ENCODE measurements around the gene FBN1. TPM values are rescaled to one million over a fixed set of nuclear protein-coding genes. Genes with fewer than 3 reads are reported as not detected.

The FBN1 gene
- total RNA-seq, 1 donor from 2014 or later, result 54.0 TPM

DNA sequence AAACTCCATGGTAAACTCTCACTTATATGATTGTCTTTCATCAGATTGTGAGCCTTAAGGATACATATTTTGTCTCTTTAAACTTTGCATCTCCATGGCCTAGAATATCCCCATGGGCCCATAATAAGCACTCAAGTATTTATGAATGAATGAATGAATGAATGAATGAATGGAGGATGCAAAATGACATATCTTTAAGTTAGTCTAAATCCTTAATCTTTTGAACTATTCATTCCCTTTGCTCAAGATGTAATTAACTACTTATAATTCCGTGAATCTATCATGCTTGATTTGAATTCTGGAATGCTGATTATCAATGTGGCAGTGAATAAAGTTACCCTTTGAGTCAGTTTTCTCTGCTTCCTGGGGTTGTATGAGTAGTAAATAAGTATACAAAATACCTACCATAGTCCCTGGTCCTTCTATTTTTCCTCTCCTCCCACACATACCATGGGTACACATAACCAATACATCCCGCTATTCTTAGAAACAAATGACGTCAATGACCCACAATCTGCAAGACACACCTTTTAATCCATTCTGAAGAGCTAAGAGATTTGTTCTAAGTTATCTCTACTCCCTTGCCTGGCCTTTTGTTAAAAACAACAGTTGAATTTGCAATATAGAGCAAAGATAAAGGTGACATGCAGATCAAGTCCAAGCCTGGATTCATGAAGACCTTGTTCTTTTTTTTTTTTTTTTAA is 94.5 kb downstream of the FBN1 start:
- Mint-ChIP-seq H3K27ac (ENCODE audit: unreplicated experiment) (no peak overlapping the region), H3K36me3 (ENCODE audit: low read depth, unreplicated experiment) (no peaks in the 10 kb centered on the region), H3K27me3 (ENCODE audit: unreplicated experiment) (peaks cover 1% of the 10 kb centered on the region), H3K4me1 (ENCODE audit: unreplicated experiment) (peaks cover 10% of the 10 kb centered on the region), H3K4me3 (ENCODE audit: unreplicated experiment) (no peak overlapping the region), H3K9me3 (ENCODE audit: unreplicated experiment) (no peaks in the 10 kb centered on the region)
- TF ChIP-seq CTCF (IDR thresholded peaks at IDR 0.05; ENCODE audit: unreplicated experiment), result no peak
- no peak for DNase-seq (ENCODE audit: low spot score)

GRCh38 chr15:48548455-48548854 is 97.1 kb downstream of the FBN1 start:
- Mint-ChIP-seq H3K36me3 (ENCODE audit: low read depth, unreplicated experiment) (no peaks in the 10 kb centered on the region), H3K9me3 (ENCODE audit: unreplicated experiment) (no peaks in the 10 kb centered on the region), H3K4me3 (ENCODE audit: unreplicated experiment) (no peak overlapping the region), H3K4me1 (ENCODE audit: unreplicated experiment) (peaks cover 2% of the 10 kb centered on the region), H3K27me3 (ENCODE audit: unreplicated experiment) (peaks cover 1% of the 10 kb centered on the region), H3K27ac (ENCODE audit: unreplicated experiment) (no peak overlapping the region)
- no peak for DNase-seq (ENCODE audit: low spot score)
- no peak for TF ChIP-seq CTCF (IDR thresholded peaks at IDR 0.05; ENCODE audit: unreplicated experiment)

- DNase-seq (ENCODE audit: low spot score), result no peak
- H3K36me3 Mint-ChIP-seq (ENCODE audit: low read depth, unreplicated experiment), result no peaks in the 10 kb centered on the region
- no peak for TF ChIP-seq CTCF (IDR thresholded peaks at IDR 0.05; ENCODE audit: unreplicated experiment)
- H3K27me3 Mint-ChIP-seq (ENCODE audit: unreplicated experiment), result peaks cover 1% of the 10 kb centered on the region
- H3K4me3 Mint-ChIP-seq (ENCODE audit: unreplicated experiment), result no peak overlapping the region
- no peak overlapping the region for H3K27ac Mint-ChIP-seq (ENCODE audit: unreplicated experiment)
- no peaks in the 10 kb centered on the region for H3K9me3 Mint-ChIP-seq (ENCODE audit: unreplicated experiment)
- peaks cover 2% of the 10 kb centered on the region for H3K4me1 Mint-ChIP-seq (ENCODE audit: unreplicated experiment)
These were observed 98.2 kb downstream of the FBN1 start for GRCh38 chr15:48547286-48547685.

GRCh38 chr15:48546296-48546695 is 99.2 kb downstream of the FBN1 start:
- no peaks in the 10 kb centered on the region for H3K36me3 Mint-ChIP-seq (ENCODE audit: low read depth, unreplicated experiment)
- DNase-seq (ENCODE audit: low spot score), result no peak
- H3K27ac Mint-ChIP-seq (ENCODE audit: unreplicated experiment), result no peak overlapping the region
- no peaks in the 10 kb centered on the region for H3K9me3 Mint-ChIP-seq (ENCODE audit: unreplicated experiment)
- no peak for TF ChIP-seq CTCF (IDR thresholded peaks at IDR 0.05; ENCODE audit: unreplicated experiment)
- H3K27me3 Mint-ChIP-seq (ENCODE audit: unreplicated experiment), result peaks cover 1% of the 10 kb centered on the region
- peaks cover 2% of the 10 kb centered on the region for H3K4me1 Mint-ChIP-seq (ENCODE audit: unreplicated experiment)
- H3K4me3 Mint-ChIP-seq (ENCODE audit: unreplicated experiment), result no peak overlapping the region

DNA sequence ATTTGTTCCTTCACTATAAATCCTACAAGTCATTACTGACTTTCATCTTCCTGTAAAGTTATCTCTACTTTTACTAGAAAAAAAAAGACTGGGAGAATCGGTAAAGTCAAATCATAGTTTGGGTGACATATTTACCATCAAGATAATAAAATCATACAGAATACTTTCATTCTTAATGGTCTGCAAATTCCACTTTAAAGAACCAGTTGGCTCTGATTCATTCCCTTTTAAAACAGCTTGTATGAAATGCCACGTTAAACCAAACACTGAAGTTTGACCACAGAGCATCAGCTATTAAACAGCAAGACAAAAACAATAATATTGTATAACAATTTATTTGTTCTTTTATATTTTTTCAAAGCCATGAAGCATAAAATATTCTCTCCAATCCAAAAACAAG is 100.7 kb downstream of the FBN1 start:
- Mint-ChIP-seq H3K27me3 (ENCODE audit: unreplicated experiment) (peaks cover 1% of the 10 kb centered on the region), H3K4me3 (ENCODE audit: unreplicated experiment) (no peak overlapping the region), H3K27ac (ENCODE audit: unreplicated experiment) (no peak overlapping the region), H3K36me3 (ENCODE audit: low read depth, unreplicated experiment) (no peaks in the 10 kb centered on the region), H3K4me1 (ENCODE audit: unreplicated experiment) (peaks cover 2% of the 10 kb centered on the region), H3K9me3 (ENCODE audit: unreplicated experiment) (no peaks in the 10 kb centered on the region)
- no peak for TF ChIP-seq CTCF (IDR thresholded peaks at IDR 0.05; ENCODE audit: unreplicated experiment)
- DNase-seq (ENCODE audit: low spot score), result no peak
